ENCODE results near the gene TFEB. TPM values are rescaled to one million over a fixed set of nuclear protein-coding genes. Genes with fewer than 3 reads are reported as not detected.
A peak's percentile ranks its signal among the peaks of the same experiment; 100 is the strongest.

TFEB gene
- total and polyA plus RNA-seq, 5 donors: 31.6 to 51.1 (median 45.7) TPM

- WGBS: 89% methylated on average over 9 of the region's 9 CpGs
- Histone ChIP-seq H3K27ac (ENCODE audit: low read length) (peak overlapping the region; percentile 73), H3K4me1 (ENCODE audit: control insufficient read depth, insufficient read depth, low read length) (peaks cover 32% of the 10 kb centered on the region), H3K4me3 (ENCODE audit: low read length) (no peak overlapping the region), H3K9me3 (ENCODE audit: control insufficient read depth, low read length) (no peaks in the 10 kb centered on the region), H3K27me3 (ENCODE audit: control insufficient read depth, insufficient read depth) (no peaks in the 10 kb centered on the region)
- intact Hi-C loops (cut with DNase I): no loop called here
- DNase-seq: no peak
- ATAC-seq: no peak
Observed at GRCh38 chr6:41711323-41712038, 23.9 kb downstream of the TFEB start.

- intact Hi-C loops (cut with DNase I): no loop called here
- Histone ChIP-seq H3K27me3 (ENCODE audit: control insufficient read depth, insufficient read depth) (no peaks in the 10 kb centered on the region), H3K9me3 (ENCODE audit: control insufficient read depth, low read length) (no peaks in the 10 kb centered on the region), H3K4me3 (ENCODE audit: low read length) (no peak overlapping the region), H3K27ac (ENCODE audit: low read length) (no peak overlapping the region), H3K4me1 (ENCODE audit: control insufficient read depth, insufficient read depth, low read length) (peaks cover 29% of the 10 kb centered on the region)
- WGBS: 96% methylated on average over 2 of the region's 2 CpGs
- no peak for DNase-seq
- no peak for ATAC-seq
Observed at GRCh38 chr6:41709375-41709774, 26.0 kb downstream of the TFEB start.

- H3K9me3 ChIP-seq (ENCODE audit: control insufficient read depth, low read length): no peaks in the 10 kb centered on the region
- H3K27ac ChIP-seq (ENCODE audit: low read length): no peak overlapping the region
- no peak overlapping the region for H3K4me3 ChIP-seq (ENCODE audit: low read length)
- DNase-seq (no peak), ATAC-seq (no peak)
- intact Hi-C loops (cut with DNase I): no loop called here
- 93% methylated on average over 3 of the region's 3 CpGs for WGBS
- H3K4me1 ChIP-seq (ENCODE audit: control insufficient read depth, insufficient read depth, low read length): peaks cover 27% of the 10 kb centered on the region
- no peaks in the 10 kb centered on the region for H3K27me3 ChIP-seq (ENCODE audit: control insufficient read depth, insufficient read depth)
Observed at GRCh38 chr6:41708856-41709255, 26.6 kb downstream of the TFEB start.

DNA sequence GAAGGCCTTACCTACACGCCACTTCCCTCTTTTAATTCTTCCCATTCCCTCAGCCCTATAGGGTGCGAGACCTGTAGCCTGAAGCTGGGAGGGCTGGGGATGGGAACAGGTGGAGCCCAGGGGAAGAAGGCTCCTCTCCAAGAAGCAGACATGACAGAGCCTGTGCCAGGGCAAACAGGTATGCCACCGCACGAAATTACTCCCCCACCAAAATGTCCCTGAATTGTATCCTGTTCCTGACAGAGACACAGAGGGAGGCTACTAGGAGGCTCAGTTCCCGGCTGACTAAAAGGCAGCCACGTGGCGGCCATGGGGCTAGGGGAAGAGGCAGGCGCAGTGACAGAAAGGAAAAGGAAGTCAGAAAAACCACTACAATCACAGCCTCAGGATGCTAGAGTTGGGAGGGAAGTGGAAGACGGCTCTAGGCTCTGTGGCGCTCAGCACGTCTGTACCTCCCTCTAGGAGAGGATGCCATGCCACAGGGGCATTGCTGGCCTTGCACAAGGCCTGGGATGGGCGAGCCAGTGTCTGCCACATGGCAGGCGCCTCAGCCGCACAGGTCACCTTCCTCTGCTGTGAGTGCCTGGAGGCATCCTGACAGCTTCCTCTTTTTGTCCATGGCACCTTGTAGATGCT, 27.7 kb downstream of the TFEB start:
- H3K4me1 ChIP-seq (ENCODE audit: control insufficient read depth, insufficient read depth, low read length): peaks cover 22% of the 10 kb centered on the region
- H3K9me3 ChIP-seq (ENCODE audit: control insufficient read depth, low read length): no peaks in the 10 kb centered on the region
- ATAC-seq (no peak), DNase-seq (peak in 2 of 3 donors; percentile 75 to 77)
- H3K27ac ChIP-seq (ENCODE audit: low read length): peak overlapping the region; percentile 59
- intact Hi-C loops (cut with DNase I): loop anchor here in 2 of 4 donors (2.0 kb wide), 1 partner anchor 27 kb away; the partner anchor contains the start of gene TFEB (in 2 of the 2)
- no peaks in the 10 kb centered on the region for H3K27me3 ChIP-seq (ENCODE audit: control insufficient read depth, insufficient read depth)
- WGBS: 55% methylated on average over 14 of the region's 14 CpGs
- no peak overlapping the region for H3K4me3 ChIP-seq (ENCODE audit: low read length)

- DNase-seq (no peak), ATAC-seq (peak; percentile 41 to 46)
- Histone ChIP-seq H3K27ac (ENCODE audit: low read length) (peak overlapping the region; percentile 59), H3K4me1 (ENCODE audit: control insufficient read depth, insufficient read depth, low read length) (peaks cover 22% of the 10 kb centered on the region), H3K4me3 (ENCODE audit: low read length) (no peak overlapping the region), H3K27me3 (ENCODE audit: control insufficient read depth, insufficient read depth) (no peaks in the 10 kb centered on the region), H3K9me3 (ENCODE audit: control insufficient read depth, low read length) (no peaks in the 10 kb centered on the region)
- intact Hi-C loops (cut with DNase I): loop anchor here in 2 of 4 donors (2.0 kb wide), 1 partner anchor 28 kb away; the partner anchor contains the start of gene TFEB (in 2 of the 2)
- WGBS: 72% methylated on average over 9 of the region's 9 CpGs
Observed at GRCh38 chr6:41706876-41707564, 28.4 kb downstream of the TFEB start.

- peak overlapping the region; percentile 59 for H3K27ac ChIP-seq (ENCODE audit: low read length)
Observed at GRCh38 chr6:41705996-41706835, 29.2 kb downstream of the TFEB start.

DNA sequence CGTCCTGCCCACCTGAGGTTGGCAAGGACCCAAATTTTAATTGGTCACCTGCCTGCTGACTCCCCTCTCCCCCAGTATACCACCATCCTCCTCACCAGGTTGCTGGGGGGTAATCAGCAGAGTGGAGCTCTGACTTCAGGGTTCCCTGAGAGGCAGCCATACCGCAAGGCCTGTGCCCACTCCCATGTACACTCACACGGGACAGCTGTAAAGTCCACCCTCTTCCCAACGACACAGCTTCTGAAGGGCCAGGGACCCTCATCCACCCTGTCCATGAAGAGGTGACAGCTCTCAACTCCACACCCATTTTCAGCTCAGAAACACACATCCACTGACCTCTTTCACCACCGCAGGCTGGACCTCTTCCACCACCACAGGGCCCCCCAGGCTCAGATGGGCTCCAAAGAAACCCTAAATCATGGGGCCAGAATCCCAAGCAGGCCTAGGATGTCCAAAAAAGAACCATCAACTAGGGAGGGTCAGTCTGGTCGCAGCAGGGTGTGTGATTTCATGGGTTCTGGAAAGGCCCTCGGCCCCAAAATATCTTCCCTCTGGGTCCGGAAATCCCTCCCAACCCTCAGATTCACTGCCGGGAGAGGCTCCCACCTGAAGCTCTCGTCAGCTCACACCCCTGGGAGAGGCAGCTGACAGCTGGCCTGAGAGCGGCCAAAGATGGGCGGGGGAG, 30.0 kb downstream of the TFEB start:
- Histone ChIP-seq H3K4me1 (ENCODE audit: control insufficient read depth, insufficient read depth, low read length) (peaks cover 24% of the 10 kb centered on the region), H3K9me3 (ENCODE audit: control insufficient read depth, low read length) (no peaks in the 10 kb centered on the region), H3K27ac (ENCODE audit: low read length) (peak overlapping the region; percentile 76), H3K4me3 (ENCODE audit: low read length) (no peak overlapping the region), H3K27me3 (ENCODE audit: control insufficient read depth, insufficient read depth) (no peaks in the 10 kb centered on the region)
- DNase-seq (no peak), ATAC-seq (no peak)
- WGBS: 59% methylated on average over 12 of the region's 12 CpGs
- intact Hi-C loops (cut with DNase I): no loop called here

More at GRCh38 chr6:41705996-41706835, 29.2 kb downstream of the TFEB start:
- Histone ChIP-seq H3K4me1 (ENCODE audit: control insufficient read depth, insufficient read depth, low read length) (peaks cover 19% of the 10 kb centered on the region), H3K27me3 (ENCODE audit: control insufficient read depth, insufficient read depth) (no peaks in the 10 kb centered on the region), H3K9me3 (ENCODE audit: control insufficient read depth, low read length) (no peaks in the 10 kb centered on the region), H3K4me3 (ENCODE audit: low read length) (no peak overlapping the region)
- 49% methylated on average over 15 of the region's 15 CpGs for WGBS
- intact Hi-C loops (cut with DNase I): loop anchor here in 2 of 4 donors (2.0 kb wide), 1 partner anchor 29 kb away; the partner anchor contains the start of gene TFEB (in 2 of the 2)
- DNase-seq: peak; percentile 81 to 92 (median 92)
- ATAC-seq: peak; percentile 86 to 89

- H3K4me1 ChIP-seq (ENCODE audit: control insufficient read depth, insufficient read depth, low read length): peaks cover 24% of the 10 kb centered on the region
- H3K4me3 ChIP-seq (ENCODE audit: low read length): no peak overlapping the region
- intact Hi-C loops (cut with DNase I): no loop called here
- DNase-seq (no peak), ATAC-seq (no peak)
- H3K27ac ChIP-seq (ENCODE audit: low read length): peak overlapping the region; percentile 76
- no peaks in the 10 kb centered on the region for H3K27me3 ChIP-seq (ENCODE audit: control insufficient read depth, insufficient read depth)
- no peaks in the 10 kb centered on the region for H3K9me3 ChIP-seq (ENCODE audit: control insufficient read depth, low read length)
- WGBS: 83% methylated on average over 5 of the region's 5 CpGs
Observed at GRCh38 chr6:41704656-41705310, 30.6 kb downstream of the TFEB start.

DNA sequence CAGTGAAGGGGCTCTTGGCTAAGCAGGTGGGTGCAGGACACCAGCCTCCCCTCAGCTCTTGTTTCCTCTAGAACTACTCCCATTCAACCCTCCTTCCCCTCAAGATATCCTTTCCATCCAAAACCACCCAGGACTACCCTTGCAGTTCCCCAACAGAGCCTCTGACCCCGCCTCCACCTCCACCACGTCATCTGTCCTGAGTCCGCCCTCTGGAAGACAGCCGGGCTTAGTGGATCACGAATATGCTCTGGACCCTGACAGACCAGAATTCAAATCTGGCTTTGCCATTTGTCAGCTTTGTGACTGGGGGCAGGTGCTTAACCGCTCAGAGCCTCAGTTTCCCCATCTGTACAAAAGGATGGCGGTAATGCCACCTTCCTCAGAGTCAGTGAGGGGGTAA, 31.4 kb downstream of the TFEB start:
- Histone ChIP-seq H3K4me1 (ENCODE audit: control insufficient read depth, insufficient read depth, low read length) (peaks cover 24% of the 10 kb centered on the region), H3K27ac (ENCODE audit: low read length) (no peak overlapping the region), H3K4me3 (ENCODE audit: low read length) (no peak overlapping the region), H3K27me3 (ENCODE audit: control insufficient read depth, insufficient read depth) (no peaks in the 10 kb centered on the region), H3K9me3 (ENCODE audit: control insufficient read depth, low read length) (no peaks in the 10 kb centered on the region)
- intact Hi-C loops (cut with DNase I): no loop called here
- ATAC-seq (no peak), DNase-seq (no peak)
- 74% methylated on average over 7 of the region's 7 CpGs for WGBS
